ENCODE results near the gene GTF3A.

DNA sequence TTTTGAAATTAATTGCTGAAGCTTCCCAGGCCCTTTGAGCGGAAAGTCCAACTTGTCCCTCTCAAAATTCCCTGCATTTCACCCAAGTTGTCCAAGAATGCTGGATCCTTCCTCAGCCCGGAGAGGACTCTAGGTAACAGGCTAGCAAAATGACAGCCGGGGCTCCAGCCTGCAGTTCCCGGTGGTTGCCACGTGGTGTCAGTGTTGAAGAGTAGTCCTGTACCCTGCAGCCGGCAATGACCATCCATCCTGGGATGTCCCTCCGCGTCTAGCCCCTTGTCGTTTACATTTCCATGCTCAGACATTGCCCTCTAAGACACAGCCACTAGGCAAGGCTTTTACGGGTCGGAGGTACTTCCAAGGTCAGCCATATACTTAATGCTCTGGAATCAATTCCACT is 57.3 kb downstream of the GTF3A start:
- TF ChIP-seq, protein P1, sequence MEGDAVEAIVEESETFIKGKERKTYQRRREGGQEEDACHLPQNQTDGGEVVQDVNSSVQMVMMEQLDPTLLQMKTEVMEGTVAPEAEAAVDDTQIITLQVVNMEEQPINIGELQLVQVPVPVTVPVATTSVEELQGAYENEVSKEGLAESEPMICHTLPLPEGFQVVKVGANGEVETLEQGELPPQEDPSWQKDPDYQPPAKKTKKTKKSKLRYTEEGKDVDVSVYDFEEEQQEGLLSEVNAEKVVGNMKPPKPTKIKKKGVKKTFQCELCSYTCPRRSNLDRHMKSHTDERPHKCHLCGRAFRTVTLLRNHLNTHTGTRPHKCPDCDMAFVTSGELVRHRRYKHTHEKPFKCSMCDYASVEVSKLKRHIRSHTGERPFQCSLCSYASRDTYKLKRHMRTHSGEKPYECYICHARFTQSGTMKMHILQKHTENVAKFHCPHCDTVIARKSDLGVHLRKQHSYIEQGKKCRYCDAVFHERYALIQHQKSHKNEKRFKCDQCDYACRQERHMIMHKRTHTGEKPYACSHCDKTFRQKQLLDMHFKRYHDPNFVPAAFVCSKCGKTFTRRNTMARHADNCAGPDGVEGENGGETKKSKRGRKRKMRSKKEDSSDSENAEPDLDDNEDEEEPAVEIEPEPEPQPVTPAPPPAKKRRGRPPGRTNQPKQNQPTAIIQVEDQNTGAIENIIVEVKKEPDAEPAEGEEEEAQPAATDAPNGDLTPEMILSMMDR (conservative IDR thresholded peaks at IDR 0.05; ENCODE audit: low read length): peak; percentile 80
- TF ChIP-seq EZH2phosphoT487 (IDR thresholded peaks at IDR 0.05; ENCODE audit: borderline replicate concordance, low read depth, low read length): no peak
